Measurements from ENCODE around the gene GRAMD1C. TPM values are rescaled to one million over a fixed set of nuclear protein-coding genes. Genes with fewer than 3 reads are reported as not detected.
"Not testable (repeated sequence)": the region's sequence is repeated elsewhere in the genome, so short reads cannot be mapped to it uniquely, and the experiment has no call there.

Gene GRAMD1C
- total RNA-seq, 2 experiments from 2014 or later, result 0.70 to 1.1 TPM

- no peaks in the 10 kb centered on the region for H3K27me3 Mint-ChIP-seq (ENCODE audit: low read depth)
- CTCF ChIA-PET, result interaction anchor here (1.2 to 1.3 kb wide), 2 partner anchors 11 to 83 kb away, joined by 3 read pairs; partner anchors contain the start of gene ATP6V1A
- peaks cover 4% of the 10 kb centered on the region for H3K9me3 Mint-ChIP-seq (ENCODE audit: insufficient read depth)
- POLR2A ChIA-PET, result no interaction called here
- ATAC-seq (no peak), DNase-seq (no peak)
- no peak overlapping the region for H3K4me3 Mint-ChIP-seq
- H3K27ac Mint-ChIP-seq, result no peak overlapping the region
- peaks cover 17% of the 10 kb centered on the region for H3K4me1 Mint-ChIP-seq (ENCODE audit: low read depth)
- peaks cover 2% of the 10 kb centered on the region for H3K36me3 Mint-ChIP-seq (ENCODE audit: low read depth)
Observed at GRCh38 chr3:113829576-113830354, 8.8 kb upstream of the GRAMD1C start.

- Mint-ChIP-seq H3K27ac (no peak overlapping the region), H3K4me3 (no peak overlapping the region), H3K9me3 (ENCODE audit: insufficient read depth) (peaks cover 4% of the 10 kb centered on the region), H3K27me3 (ENCODE audit: low read depth) (no peaks in the 10 kb centered on the region), H3K4me1 (ENCODE audit: low read depth) (peaks cover 17% of the 10 kb centered on the region), H3K36me3 (ENCODE audit: low read depth) (peaks cover 2% of the 10 kb centered on the region)
- ChIA-PET POLR2A (no interaction called here), CTCF (interaction anchor here (1.2 kb wide), 1 partner anchor 84 kb away, joined by 3 read pairs; the partner anchor contains the start of gene ATP6V1A)
- ATAC-seq (no peak), DNase-seq (no peak)
Observed at GRCh38 chr3:113831103-113831355, 7.6 kb upstream of the GRAMD1C start.

DNA sequence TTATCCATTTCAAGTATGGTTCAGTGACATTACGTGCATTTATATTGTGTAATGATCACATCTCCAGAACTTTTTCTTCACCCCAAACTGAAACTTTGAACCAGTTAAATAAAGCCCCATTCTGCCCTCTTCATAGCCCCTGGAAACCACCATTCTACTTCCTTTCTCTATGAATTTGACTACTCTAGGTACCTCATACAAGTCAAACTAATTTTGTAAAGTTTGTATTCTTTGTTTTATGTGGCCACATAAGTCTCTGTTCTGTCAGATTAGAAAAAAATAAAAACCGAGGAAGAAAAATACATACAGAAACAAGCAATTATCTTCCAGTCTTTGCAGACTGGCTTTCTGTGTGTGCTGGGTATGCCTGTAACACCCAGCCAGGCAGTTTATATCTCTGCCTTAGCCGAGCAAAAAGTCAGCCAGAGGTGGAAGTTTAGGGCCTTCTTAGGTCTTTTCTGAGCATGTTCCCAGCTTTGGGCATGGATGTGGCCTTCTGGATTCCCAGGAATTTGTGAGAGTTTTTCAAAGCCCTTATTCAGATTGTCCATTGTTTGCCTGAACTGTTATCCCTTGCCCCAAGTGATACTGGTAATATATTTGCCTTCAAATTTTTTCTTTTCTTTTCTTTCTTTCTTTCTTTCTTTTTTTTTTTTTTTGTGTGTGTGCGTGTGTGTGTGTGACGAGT lies 6.0 kb upstream of the GRAMD1C start:
- no peak overlapping the region for H3K4me3 Mint-ChIP-seq
- peaks cover 4% of the 10 kb centered on the region for H3K9me3 Mint-ChIP-seq (ENCODE audit: insufficient read depth)
- no peaks in the 10 kb centered on the region for H3K27me3 Mint-ChIP-seq (ENCODE audit: low read depth)
- no peak for DNase-seq
- H3K4me1 Mint-ChIP-seq (ENCODE audit: low read depth), result peaks cover 17% of the 10 kb centered on the region
- ChIA-PET CTCF (no interaction called here), POLR2A (no interaction called here)
- peaks cover 2% of the 10 kb centered on the region for H3K36me3 Mint-ChIP-seq (ENCODE audit: low read depth)
- no peak overlapping the region for H3K27ac Mint-ChIP-seq
- peak; percentile 55 for ATAC-seq

DNA sequence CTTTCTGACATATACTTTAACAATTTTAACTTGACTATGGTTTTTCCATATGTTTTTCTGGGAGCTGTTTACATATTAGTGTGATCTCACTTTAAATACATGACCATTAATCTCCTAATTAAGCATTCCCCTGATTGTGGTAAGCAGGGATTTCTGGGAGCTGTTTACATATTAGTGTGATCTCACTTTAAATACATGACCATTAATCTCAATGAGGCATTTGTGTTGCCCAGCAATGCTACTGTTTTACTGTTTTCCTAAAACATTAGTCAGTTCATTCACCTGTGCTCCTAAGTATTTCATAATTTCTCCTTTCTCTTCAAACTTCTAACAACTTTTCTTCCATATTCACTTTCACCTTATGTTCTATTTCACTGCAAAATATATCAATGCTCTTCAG lies 3.6 kb upstream of the GRAMD1C start:
- ATAC-seq (no peak), DNase-seq (no peak)
- Mint-ChIP-seq H3K27me3 (ENCODE audit: low read depth) (no peaks in the 10 kb centered on the region), H3K4me3 (no peak overlapping the region), H3K4me1 (ENCODE audit: low read depth) (peaks cover 22% of the 10 kb centered on the region), H3K9me3 (ENCODE audit: insufficient read depth) (peaks cover 4% of the 10 kb centered on the region), H3K27ac (no peak overlapping the region), H3K36me3 (ENCODE audit: low read depth) (peaks cover 2% of the 10 kb centered on the region)
- CTCF ChIA-PET, result interaction anchor here (1.2 to 2.0 kb wide), 4 partner anchors 10 to 90 kb away, joined by 3 to 8 read pairs (median 4); partner anchors contain the start of gene ATP6V1A
- POLR2A ChIA-PET, result no interaction called here

DNA sequence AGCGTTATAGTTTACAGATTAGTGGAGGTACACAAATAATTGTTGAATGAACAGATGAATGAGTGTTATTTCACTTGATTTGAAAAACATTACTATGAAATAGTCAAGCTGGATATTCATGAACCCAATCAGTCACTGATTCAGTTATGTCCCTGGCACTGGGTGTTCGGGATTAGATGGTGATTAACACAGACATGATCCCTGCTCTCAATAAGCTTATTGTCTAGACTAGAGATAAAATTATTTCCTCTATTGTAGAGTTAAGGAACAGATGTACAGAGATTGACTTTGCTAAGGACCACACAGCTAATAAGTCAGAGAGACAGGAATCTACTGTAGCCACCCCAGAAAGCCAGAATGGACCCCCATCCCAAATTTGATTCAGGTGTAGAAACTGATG lies 963 bp downstream of the GRAMD1C start:
- H3K9me3 Mint-ChIP-seq (ENCODE audit: insufficient read depth), result no peaks in the 10 kb centered on the region
- ATAC-seq (no peak), DNase-seq (no peak)
- POLR2A ChIA-PET, result no interaction called here
- H3K27me3 Mint-ChIP-seq (ENCODE audit: low read depth), result no peaks in the 10 kb centered on the region
- peak overlapping the region; percentile 75 for H3K4me3 Mint-ChIP-seq
- CTCF ChIA-PET, result interaction anchor here (0.9 to 2.9 kb wide), 6 partner anchors 14 to 103 kb away, joined by 3 to 15 read pairs (median 4); no protein-coding TSS in a partner anchor
- H3K4me1 Mint-ChIP-seq (ENCODE audit: low read depth), result peaks cover 6% of the 10 kb centered on the region
- H3K27ac Mint-ChIP-seq, result no peak overlapping the region
- no peaks in the 10 kb centered on the region for H3K36me3 Mint-ChIP-seq (ENCODE audit: low read depth)

GRCh38 chr3:113844622-113845222 lies 6.1 kb downstream of the GRAMD1C start:
- H3K27ac Mint-ChIP-seq, result no peak overlapping the region
- POLR2A ChIA-PET, result interaction anchor here (0.6 kb wide), 1 partner anchor 68 kb away, joined by 3 read pairs; no protein-coding TSS in a partner anchor
- no peak overlapping the region for H3K4me3 Mint-ChIP-seq
- ATAC-seq (peak; percentile 57), DNase-seq (no peak)
- CTCF ChIA-PET, result interaction anchor here (0.8 to 2.4 kb wide), 26 partner anchors 10 to 574 kb away, joined by 3 to 25 read pairs (median 4); partner anchors contain the start of genes NAA50 and TIGIT
- H3K27me3 Mint-ChIP-seq (ENCODE audit: low read depth), result no peaks in the 10 kb centered on the region
- no peaks in the 10 kb centered on the region for H3K36me3 Mint-ChIP-seq (ENCODE audit: low read depth)
- H3K4me1 Mint-ChIP-seq (ENCODE audit: low read depth), result no peaks in the 10 kb centered on the region
- no peaks in the 10 kb centered on the region for H3K9me3 Mint-ChIP-seq (ENCODE audit: insufficient read depth)

DNA sequence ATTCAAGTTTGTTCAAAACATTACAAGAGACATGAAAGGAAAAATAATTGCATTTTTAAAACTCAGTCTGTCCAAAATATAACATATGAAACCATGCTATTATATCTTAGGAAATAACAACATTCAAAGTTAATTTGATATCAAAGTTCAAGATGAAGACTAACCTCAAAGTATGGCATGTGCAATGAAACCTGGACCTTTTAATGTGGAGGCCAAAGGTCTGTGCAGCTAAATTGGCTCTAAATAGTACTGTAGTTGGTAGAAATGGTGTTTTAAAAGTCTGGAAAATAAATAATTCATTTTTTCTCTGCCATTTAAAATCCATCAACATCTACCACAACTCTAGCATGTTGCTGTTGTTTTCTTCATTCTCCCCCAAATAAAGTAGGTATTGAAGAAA lies 8.7 kb downstream of the GRAMD1C start:
- ChIA-PET CTCF (interaction anchor here (0.8 to 2.3 kb wide), 3 partner anchors 9 to 111 kb away, joined by 3 to 9 read pairs (median 5); partner anchors contain the start of gene GRAMD1C), POLR2A (no interaction called here)
- Mint-ChIP-seq H3K36me3 (ENCODE audit: low read depth) (no peaks in the 10 kb centered on the region), H3K4me1 (ENCODE audit: low read depth) (no peaks in the 10 kb centered on the region), H3K4me3 (no peak overlapping the region), H3K9me3 (ENCODE audit: insufficient read depth) (no peaks in the 10 kb centered on the region), H3K27ac (no peak overlapping the region), H3K27me3 (ENCODE audit: low read depth) (no peaks in the 10 kb centered on the region)
- DNase-seq, result no peak
- ATAC-seq, result no peak

- H3K4me3 Mint-ChIP-seq, result no peak overlapping the region
- H3K27ac Mint-ChIP-seq, result no peak overlapping the region
- CTCF ChIA-PET, result interaction anchor here (2.3 kb wide), 1 partner anchor 65 kb away, joined by 9 read pairs; no protein-coding TSS in a partner anchor
- no peaks in the 10 kb centered on the region for H3K4me1 Mint-ChIP-seq (ENCODE audit: low read depth)
- H3K27me3 Mint-ChIP-seq (ENCODE audit: low read depth), result no peaks in the 10 kb centered on the region
- ATAC-seq (no peak), DNase-seq (no peak)
- no peaks in the 10 kb centered on the region for H3K36me3 Mint-ChIP-seq (ENCODE audit: low read depth)
- POLR2A ChIA-PET, result no interaction called here
- no peaks in the 10 kb centered on the region for H3K9me3 Mint-ChIP-seq (ENCODE audit: insufficient read depth)
Observed at GRCh38 chr3:113847664-113848461, 9.3 kb downstream of the GRAMD1C start.

- DNase-seq; ATAC-seq; H3K4me1 Mint-ChIP-seq (ENCODE audit: low read depth); POLR2A ChIA-PET; H3K27me3 Mint-ChIP-seq (ENCODE audit: low read depth); H3K9me3 Mint-ChIP-seq (ENCODE audit: insufficient read depth); H3K4me3 Mint-ChIP-seq; CTCF ChIA-PET; H3K36me3 Mint-ChIP-seq (ENCODE audit: low read depth); H3K27ac Mint-ChIP-seq: not testable (repeated sequence)
Observed at GRCh38 chr3:113849071-113849470, 10.5 kb downstream of the GRAMD1C start.

- H3K27me3 Mint-ChIP-seq (ENCODE audit: low read depth); H3K36me3 Mint-ChIP-seq (ENCODE audit: low read depth); CTCF ChIA-PET; H3K9me3 Mint-ChIP-seq (ENCODE audit: insufficient read depth); H3K27ac Mint-ChIP-seq; POLR2A ChIA-PET; H3K4me3 Mint-ChIP-seq; ATAC-seq; DNase-seq; H3K4me1 Mint-ChIP-seq (ENCODE audit: low read depth): not testable (repeated sequence)
Observed at GRCh38 chr3:113849841-113850240, 11.3 kb downstream of the GRAMD1C start.

- POLR2A ChIA-PET; H3K9me3 Mint-ChIP-seq (ENCODE audit: insufficient read depth); CTCF ChIA-PET; H3K36me3 Mint-ChIP-seq (ENCODE audit: low read depth); H3K27me3 Mint-ChIP-seq (ENCODE audit: low read depth); H3K4me1 Mint-ChIP-seq (ENCODE audit: low read depth); DNase-seq; ATAC-seq; H3K27ac Mint-ChIP-seq; H3K4me3 Mint-ChIP-seq: not testable (repeated sequence)
Observed at GRCh38 chr3:113850391-113850790, 11.8 kb downstream of the GRAMD1C start.
